SU-DHL-6 (cell line): ENCODE results near the gene NAPB.

Experiments
- H2AFZ ChIP-seq: fragments of 200-600 bp; sonication (generic); 2 replicates; pipeline ENCODE4 v1.6.1; 2014; ENCODE audit warnings: low read depth, mild to moderate bottlenecking, moderate library complexity, mixed read lengths, antibody characterized with exemption, low read length; ENCODE audit not compliant: severe bottlenecking
- H3F3A ChIP-seq: fragments of 200-600 bp; shearing (Covaris generic); 2 replicates; pipeline ENCODE4 v1.6.0; 2016; ENCODE audit warnings: antibody characterized with exemption, mild to moderate bottlenecking; ENCODE audit not compliant: insufficient read depth
- H3K27ac ChIP-seq: fragments of 200-600 bp; sonication (generic); 2 replicates; pipeline ENCODE4 v1.5.1; 2016; ENCODE audit warnings: low read depth, mild to moderate bottlenecking, low read length, moderate library complexity, mixed read lengths
- H3K27me3 ChIP-seq: fragments of 200-600 bp; sonication (generic), shearing (Covaris generic); 2 replicates; pipeline ENCODE4 v1.6.0; 2014; ENCODE audit warnings: mild to moderate bottlenecking, low read length
- H3K36me3 ChIP-seq: fragments of 200-600 bp; sonication (generic); 2 replicates; pipeline ENCODE4 v1.6.1; 2014; ENCODE audit warnings: mild to moderate bottlenecking, low read length, mixed read lengths
- H3K4me2 ChIP-seq: fragments of 300-600, 200-600 bp; shearing (Covaris generic), sonication (generic); 2 replicates; pipeline ENCODE4 v1.6.0; 2014; ENCODE audit warnings: low read length, low read depth, mild to moderate bottlenecking; ENCODE audit not compliant: poor library complexity, severe bottlenecking
- H3K4me3 ChIP-seq: fragments of 200-600 bp; sonication (generic); 2 replicates; pipeline ENCODE4 v1.5.1; 2014; ENCODE audit warnings: antibody characterized with exemption, low read length, mild to moderate bottlenecking, mixed read lengths; ENCODE audit not compliant: insufficient read depth, poor library complexity, severe bottlenecking
- H3K79me2 ChIP-seq: fragments of 200-600 bp; sonication (generic); 2 replicates; pipeline ENCODE4 v1.6.1; 2014; ENCODE audit warnings: mild to moderate bottlenecking, low read length, moderate library complexity; ENCODE audit not compliant: insufficient read depth
- H3K9ac ChIP-seq: fragments of 200-600 bp; sonication (generic); 2 replicates; pipeline ENCODE4 v1.7.0; 2014; ENCODE audit warnings: mild to moderate bottlenecking, low read length
- H3K9me2 ChIP-seq: fragments of 200-600 bp; sonication (generic); replicated peaks from 2 replicates; pipeline ENCODE4 v1.6.1; 2014; ENCODE audit warnings: low read length; ENCODE audit not compliant: insufficient read depth
- H3K9me3 ChIP-seq: fragments of 200-600 bp; sonication (generic); 2 replicates; pipeline ENCODE4 v1.6.1; 2014; ENCODE audit warnings: low read length, mixed read lengths; ENCODE audit not compliant: insufficient read depth
- H4K20me1 ChIP-seq: fragments of 200-600 bp; sonication (generic); 2 replicates; pipeline ENCODE4 v1.6.1; 2014; ENCODE audit warnings: low read depth, mild to moderate bottlenecking, antibody characterized with exemption, low read length, moderate library complexity, mixed read lengths
- EZH2phosphoT487 ChIP-seq: fragments of 200-600 bp; sonication (generic), shearing (Covaris generic); conservative IDR thresholded peaks from 2 replicates; pipeline ENCODE4 v1.6.1; 2018; ENCODE audit warnings: mild to moderate bottlenecking, antibody characterized with exemption, low read length, moderate library complexity, mixed read lengths
- TF ChIP-seq, protein P1 (sequence below): fragments of 200-600 bp; sonication (generic); IDR thresholded peaks from one replicate; pipeline ENCODE4 v1.5.1; 2017; ENCODE audit warnings: antibody characterized with exemption, mild to moderate bottlenecking, low read length, moderate library complexity; ENCODE audit not compliant: insufficient read depth, poor library complexity, severe bottlenecking

The NAPB gene

DNA sequence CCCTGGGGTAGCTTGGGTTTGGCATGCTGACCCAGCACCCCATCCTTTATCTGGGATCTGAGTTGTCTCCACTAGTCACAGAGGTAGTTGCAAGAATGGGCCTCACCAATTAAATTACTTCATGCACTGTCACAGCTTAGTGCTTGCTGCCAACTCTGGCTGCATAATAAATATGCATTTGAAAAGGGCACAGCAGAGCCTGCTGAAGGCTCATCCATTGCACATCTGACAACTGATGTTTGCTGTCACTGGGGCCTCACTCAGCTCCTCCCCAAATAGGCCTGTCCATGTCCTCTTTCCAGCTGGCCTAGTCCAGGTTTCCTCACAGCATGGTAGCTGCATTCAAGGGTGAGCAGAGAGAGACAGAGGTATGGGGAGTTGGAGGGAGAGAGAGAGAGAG, 84.0 kb downstream of the NAPB start:
- H3K79me2 ChIP-seq: no peaks in the 10 kb centered on the region
- no peaks in the 10 kb centered on the region for H4K20me1 ChIP-seq
- no peak overlapping the region for H3K27ac ChIP-seq
- H3K9me3 ChIP-seq: no peaks in the 10 kb centered on the region
- no peaks in the 10 kb centered on the region for H3K9me2 ChIP-seq
- H3F3A ChIP-seq: no peaks in the 10 kb centered on the region
- no peaks in the 10 kb centered on the region for H3K36me3 ChIP-seq
- TF ChIP-seq, protein P1, sequence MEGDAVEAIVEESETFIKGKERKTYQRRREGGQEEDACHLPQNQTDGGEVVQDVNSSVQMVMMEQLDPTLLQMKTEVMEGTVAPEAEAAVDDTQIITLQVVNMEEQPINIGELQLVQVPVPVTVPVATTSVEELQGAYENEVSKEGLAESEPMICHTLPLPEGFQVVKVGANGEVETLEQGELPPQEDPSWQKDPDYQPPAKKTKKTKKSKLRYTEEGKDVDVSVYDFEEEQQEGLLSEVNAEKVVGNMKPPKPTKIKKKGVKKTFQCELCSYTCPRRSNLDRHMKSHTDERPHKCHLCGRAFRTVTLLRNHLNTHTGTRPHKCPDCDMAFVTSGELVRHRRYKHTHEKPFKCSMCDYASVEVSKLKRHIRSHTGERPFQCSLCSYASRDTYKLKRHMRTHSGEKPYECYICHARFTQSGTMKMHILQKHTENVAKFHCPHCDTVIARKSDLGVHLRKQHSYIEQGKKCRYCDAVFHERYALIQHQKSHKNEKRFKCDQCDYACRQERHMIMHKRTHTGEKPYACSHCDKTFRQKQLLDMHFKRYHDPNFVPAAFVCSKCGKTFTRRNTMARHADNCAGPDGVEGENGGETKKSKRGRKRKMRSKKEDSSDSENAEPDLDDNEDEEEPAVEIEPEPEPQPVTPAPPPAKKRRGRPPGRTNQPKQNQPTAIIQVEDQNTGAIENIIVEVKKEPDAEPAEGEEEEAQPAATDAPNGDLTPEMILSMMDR: no peak
- TF ChIP-seq EZH2phosphoT487: no peak
- H2AFZ ChIP-seq: no peak overlapping the region
- H3K27me3 ChIP-seq: no peaks in the 10 kb centered on the region
- H3K4me2 ChIP-seq: no peak overlapping the region
- no peak overlapping the region for H3K4me3 ChIP-seq
- no peak overlapping the region for H3K9ac ChIP-seq

DNA sequence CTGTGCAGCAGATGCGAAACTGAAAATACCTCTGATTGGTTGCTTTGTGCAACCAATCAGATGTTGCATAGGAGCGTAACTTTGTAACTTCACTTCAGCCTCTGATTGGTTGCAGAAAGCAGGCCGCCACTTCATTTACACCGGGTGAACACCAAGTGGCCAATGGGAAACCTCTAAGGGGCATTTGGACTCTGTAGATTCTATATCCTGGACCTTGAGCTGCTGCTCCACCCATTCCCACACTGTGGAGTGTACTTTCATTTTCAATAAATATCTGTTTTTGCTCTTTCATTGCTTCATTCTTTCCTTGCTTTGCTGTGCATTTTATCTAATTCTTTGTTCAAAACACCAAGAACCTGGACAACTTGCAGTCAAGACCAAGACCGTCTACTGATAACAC, 84.8 kb downstream of the NAPB start:
- Histone ChIP-seq H3K27me3 (no peaks in the 10 kb centered on the region), H3K79me2 (no peaks in the 10 kb centered on the region), H3K9me2 (no peaks in the 10 kb centered on the region), H3K9me3 (no peaks in the 10 kb centered on the region), H3K27ac (no peak overlapping the region), H3K9ac (no peak overlapping the region), H3K4me2 (no peak overlapping the region), H3K4me3 (no peak overlapping the region), H3F3A (no peaks in the 10 kb centered on the region), H2AFZ (no peak overlapping the region), H4K20me1 (no peaks in the 10 kb centered on the region), H3K36me3 (no peaks in the 10 kb centered on the region)
- TF ChIP-seq EZH2phosphoT487: no peak
- TF ChIP-seq, protein P1: no peak

DNA sequence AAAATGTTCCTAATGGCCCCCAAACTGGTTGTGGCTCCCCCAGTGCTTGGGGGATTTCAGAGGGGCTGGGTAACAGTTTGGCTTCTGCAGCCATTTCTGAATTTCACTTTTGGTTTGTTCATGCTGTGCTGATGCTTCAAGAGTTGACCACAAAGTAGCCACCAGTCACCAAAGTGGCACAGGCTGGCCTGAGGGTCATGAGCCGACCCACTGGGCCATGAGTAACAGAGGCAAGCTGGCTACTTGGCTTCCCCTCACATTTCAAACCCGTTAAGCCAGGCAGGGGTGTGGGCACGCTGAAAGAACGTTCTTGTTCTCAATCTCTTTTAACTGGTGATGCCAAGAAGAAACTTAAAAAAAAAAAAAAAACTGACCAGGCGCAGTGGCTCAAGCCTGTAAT, 85.8 kb downstream of the NAPB start:
- Histone ChIP-seq H3K9me3 (no peaks in the 10 kb centered on the region), H3K36me3 (no peaks in the 10 kb centered on the region), H3K4me2 (no peak overlapping the region), H3K79me2 (no peaks in the 10 kb centered on the region), H3K4me3 (no peak overlapping the region), H3K27me3 (no peaks in the 10 kb centered on the region), H3K27ac (no peak overlapping the region), H3K9ac (no peak overlapping the region), H3K9me2 (no peaks in the 10 kb centered on the region), H3F3A (no peaks in the 10 kb centered on the region), H2AFZ (no peak overlapping the region), H4K20me1 (no peaks in the 10 kb centered on the region)
- TF ChIP-seq, protein P1: no peak
- no peak for TF ChIP-seq EZH2phosphoT487
